Measurements from ENCODE around the gene STOX1.

DNA sequence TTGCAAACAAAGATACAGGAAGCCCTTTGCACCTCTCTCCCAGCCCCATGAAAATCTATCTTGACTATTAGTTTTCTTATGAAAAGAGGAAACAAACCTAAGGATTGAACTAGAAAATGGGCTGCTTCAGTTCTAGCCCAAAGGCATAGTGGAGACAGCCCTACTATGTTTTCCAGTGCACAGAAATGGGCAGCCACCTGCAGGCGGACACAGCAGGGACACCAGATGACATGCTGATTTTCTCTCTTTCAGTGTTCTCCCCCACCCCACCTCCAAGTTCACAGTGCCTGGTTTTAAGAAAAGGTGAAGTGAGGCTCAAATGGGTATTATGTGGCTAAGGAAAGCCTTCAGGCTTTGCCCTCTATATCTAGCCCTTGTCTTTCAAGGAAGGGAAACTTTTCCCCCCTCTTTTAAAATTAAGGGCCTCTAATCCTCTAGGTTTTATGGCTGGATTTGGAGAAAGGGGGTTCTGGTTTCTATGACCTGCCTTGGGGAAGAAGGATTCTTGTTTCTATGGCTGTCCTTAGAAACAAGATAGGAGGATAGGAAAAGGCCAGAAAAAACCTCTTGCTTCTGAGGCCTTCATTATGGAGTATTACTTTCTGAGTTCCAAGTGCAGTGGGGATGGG, 50.3 kb downstream of the STOX1 start:
- no peak for TF ChIP-seq GATA2 (IDR thresholded peaks at IDR 0.05; ENCODE audit: low read depth, low read length)
- no peak for TF ChIP-seq GATA3 (IDR thresholded peaks at IDR 0.05; ENCODE audit: low read depth, low read length)

Data from SH-SY5Y (cell line).